Activated CD4-positive, alpha-beta T cell treated with anti-CD3 and anti-CD28 coated beads for 24 hours (primary cell): ENCODE data around the gene FIG4.
A peak's percentile ranks its signal among the peaks of the same experiment; 100 is the strongest.
"Not testable (repeated sequence)": the region's sequence is repeated elsewhere in the genome, so short reads cannot be mapped to it uniquely, and the experiment has no call there.

Source experiments
- DNase-seq, 2 donors: peaks; one replicate each; pipeline ENCODE4 v3.0.0-alpha.2; 2020; ENCODE audit warnings: low read depth in 2 of 2

The FIG4 gene

DNA sequence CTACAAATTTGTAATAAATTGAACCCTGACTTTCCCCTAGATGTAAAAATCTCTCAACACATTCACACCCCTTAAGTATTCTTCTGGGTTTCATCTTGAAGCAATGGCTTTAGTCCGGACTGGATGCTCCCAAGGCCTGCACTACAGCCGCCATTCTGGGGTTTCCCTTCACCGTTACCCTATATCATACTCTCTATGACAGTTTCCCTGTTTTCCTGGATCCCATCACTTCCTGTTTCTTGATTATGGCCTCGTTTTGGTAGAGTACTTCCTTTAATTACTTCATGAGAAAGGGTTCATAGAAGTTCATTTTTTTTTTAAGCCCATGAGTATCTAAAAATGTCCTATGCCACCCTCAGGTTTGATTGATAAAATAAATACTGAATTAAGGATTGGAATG is 11.7 kb downstream of the FIG4 start:
- no peak for DNase-seq

- peak; percentile 53 to 57 for DNase-seq
These were observed 14.2 kb downstream of the FIG4 start for GRCh38 chr6:109705258-109705657.

- DNase-seq, result no peak
These were observed 15.4 kb downstream of the FIG4 start for GRCh38 chr6:109706513-109706912.

- not testable (repeated sequence) for DNase-seq
These were observed 17.0 kb downstream of the FIG4 start for GRCh38 chr6:109708099-109708498.

DNA sequence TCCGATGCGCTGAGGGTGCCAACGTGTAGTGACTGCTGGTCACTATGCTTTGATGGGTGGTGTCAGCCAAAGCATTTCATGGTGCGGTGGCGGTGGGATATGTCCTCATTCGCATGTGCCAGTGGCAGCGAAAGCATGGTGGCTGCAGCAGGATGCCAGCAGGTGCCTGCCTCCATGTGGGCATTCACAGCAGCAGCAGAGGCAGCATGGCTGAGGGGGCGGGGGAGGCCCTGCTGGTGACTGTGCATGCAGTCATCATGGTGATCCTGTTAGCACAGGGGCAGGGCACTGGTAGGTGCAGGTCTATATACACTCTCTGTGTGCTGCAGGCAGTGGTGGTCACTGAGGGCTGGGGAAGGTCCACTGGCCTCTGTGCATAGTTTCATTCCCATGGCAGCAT is 22.0 kb downstream of the FIG4 start:
- DNase-seq, result no peak

GRCh38 chr6:109714166-109714565 is 23.1 kb downstream of the FIG4 start:
- DNase-seq, result no peak

- no peak for DNase-seq
These were observed 23.5 kb downstream of the FIG4 start for GRCh38 chr6:109714611-109715010.

DNA sequence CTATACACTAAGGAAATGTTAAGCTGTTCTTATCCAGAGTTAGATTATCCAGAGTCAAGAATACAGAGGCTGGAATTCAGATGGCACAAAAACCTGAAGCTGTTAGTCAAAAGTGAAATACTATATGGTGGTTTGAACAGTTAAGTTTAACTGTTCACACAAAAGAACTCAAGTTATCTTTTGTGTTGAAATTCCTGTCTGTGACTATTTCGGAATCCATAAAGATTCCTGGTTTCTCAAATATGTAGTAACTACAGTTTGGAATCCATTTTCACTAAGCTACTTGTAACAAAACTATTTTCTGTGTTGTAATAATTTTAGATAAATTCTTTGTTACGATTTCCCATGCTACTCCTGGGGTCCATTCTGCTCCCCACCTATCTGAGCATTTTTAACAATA is 24.5 kb downstream of the FIG4 start:
- no peak for DNase-seq

DNA sequence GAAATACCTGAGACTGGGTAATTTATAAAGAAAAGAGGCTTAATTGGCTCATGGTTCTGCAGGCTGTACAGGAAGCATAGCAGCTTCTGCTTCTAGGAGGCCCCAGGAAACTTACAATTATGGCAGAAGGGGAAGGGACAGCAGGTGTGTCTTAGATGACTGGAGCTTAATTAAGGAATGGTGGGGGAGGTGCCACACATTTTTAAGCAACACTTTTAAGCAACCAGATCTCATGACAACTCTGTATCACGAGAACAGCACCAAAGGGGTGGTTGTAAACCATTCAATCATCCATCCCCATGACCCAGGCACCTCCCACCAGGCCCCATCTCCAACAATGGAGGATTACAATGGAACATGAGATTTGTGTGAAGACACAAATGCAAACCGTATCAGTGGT is 26.9 kb downstream of the FIG4 start:
- no peak for DNase-seq

DNA sequence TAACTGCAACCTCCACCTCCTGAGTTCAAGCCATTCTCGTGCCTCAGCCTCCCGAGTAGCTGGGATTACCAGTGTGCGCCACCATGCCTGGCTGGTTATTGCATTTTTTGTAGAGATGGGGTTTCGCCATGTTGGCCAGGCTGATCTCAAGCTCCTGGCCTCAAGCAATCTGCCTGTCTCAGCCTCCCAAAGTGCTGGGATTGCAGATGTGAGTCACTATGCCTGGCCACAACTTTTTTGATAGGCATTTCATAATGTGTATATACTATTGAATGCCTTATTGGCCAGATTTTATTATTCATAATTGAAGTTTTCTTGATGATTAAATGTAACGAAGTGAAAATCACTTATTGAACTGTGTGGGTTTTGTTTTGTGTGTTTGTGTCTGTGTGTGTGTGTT is 27.9 kb downstream of the FIG4 start:
- DNase-seq, result no peak

- DNase-seq, result no peak
These were observed 29.2 kb downstream of the FIG4 start for GRCh38 chr6:109720311-109720710.

DNA sequence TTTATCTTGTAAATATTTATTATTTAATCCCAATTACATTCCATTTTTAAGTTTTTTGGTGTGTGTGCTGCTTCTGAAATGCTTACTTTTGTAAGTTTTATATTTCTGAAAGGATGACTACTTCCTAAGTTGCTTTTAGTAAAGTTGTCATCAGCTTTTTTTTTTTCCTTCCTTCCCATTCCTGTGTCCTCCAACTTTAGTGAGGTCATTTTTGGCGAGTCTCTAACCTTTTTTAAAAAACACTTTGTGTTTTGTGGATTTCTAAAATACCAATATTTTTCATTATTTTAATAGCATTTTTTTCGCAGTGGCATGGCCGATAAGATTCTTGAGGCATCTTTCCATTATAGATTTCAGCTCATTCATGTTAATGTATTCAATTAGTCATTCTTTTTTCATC is 30.9 kb downstream of the FIG4 start:
- no peak for DNase-seq

DNA sequence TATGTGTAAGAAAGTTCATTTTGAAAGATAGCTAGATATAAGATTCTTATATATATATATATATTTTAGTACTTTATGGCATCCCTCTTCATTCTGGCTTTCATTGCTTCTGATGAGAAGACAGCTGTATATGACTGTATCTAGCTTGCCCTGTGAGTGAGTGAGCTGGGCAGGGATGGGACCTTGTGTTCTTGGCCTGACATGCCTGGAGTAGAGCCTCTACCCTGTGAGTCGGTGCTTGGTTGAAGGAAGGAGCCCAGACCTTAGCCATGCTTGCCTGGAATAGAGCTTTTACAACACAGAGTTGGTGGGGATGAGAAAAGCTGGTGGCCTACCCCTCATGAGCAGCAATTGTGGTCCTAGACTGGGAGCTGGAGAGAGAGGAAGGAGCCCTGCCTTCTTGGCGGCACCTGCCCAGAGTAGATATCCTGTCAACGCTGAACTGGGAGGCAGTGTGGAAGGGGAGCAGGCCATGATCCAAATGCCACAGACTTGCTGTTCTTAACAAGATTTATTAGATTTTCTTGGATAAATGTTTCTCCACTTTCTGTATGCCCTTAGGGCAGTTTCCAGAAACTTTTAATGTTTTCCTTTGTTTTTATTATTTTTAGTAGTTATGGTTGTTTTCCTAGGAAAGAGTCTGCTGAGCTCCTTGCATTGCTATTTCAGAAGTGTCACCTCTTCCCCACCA is 31.6 kb downstream of the FIG4 start:
- DNase-seq, result no peak

DNA sequence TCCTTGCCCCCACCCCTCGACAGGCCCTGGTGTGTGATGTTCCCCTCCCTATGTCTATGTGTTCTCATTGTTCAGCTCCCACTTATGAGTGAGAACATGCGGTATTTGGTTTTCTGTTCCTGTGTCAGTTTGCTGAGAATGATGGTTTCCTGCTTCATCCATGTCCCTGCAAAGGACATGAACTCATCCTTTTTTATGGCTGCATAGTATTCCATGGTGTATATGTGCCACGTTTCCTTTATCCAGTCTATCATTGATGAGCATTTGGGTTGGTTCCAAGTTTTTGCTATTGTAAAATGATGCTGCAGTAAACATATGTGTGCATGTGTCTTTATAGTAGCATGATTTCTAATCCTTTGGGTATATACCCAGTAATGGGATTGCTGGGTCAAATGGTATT is 34.2 kb downstream of the FIG4 start:
- not testable (repeated sequence) for DNase-seq

GRCh38 chr6:109736273-109737025 is 45.4 kb downstream of the FIG4 start:
- DNase-seq, result no peak

DNA sequence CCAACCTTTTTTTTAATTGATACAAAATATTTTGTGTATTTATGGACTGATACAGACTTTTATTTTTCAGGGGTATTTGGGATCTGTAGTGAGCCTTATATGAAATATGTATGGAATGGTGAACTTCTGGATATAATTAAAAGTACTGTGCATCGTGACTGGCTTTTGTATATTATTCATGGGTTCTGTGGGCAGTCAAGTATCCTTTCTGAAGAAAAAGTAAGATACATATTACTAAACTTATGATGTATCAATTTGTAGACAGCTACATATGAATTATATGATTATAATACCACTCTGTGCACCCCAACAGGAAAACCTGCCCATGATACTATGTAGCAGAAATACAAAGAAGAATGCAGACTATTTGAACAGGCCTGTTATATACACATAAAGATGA is 47.2 kb downstream of the FIG4 start:
- no peak for DNase-seq

- no peak for DNase-seq
These were observed 47.6 kb downstream of the FIG4 start for GRCh38 chr6:109738667-109739066.

- DNase-seq, result no peak
These were observed 48.6 kb downstream of the FIG4 start for GRCh38 chr6:109739686-109740085.

DNA sequence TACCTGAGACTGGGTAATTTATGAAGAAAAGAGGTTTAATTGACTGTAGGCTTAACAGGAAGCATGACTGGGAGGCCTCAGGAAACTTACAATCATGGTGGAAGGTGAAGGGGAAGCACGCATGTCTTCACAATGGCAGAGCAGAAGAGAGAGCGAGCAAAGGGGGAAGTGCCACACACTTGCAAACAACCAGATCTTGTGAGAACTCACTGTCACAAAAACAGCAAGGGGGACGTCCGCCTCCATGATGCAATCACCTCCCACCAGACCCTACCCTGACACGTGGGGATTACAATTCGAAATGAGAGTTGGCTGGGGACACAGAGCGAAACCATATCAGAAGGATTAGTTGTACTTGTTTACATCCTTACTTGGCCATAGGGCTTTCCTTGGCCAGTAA is 49.7 kb downstream of the FIG4 start:
- DNase-seq, result no peak

DNA sequence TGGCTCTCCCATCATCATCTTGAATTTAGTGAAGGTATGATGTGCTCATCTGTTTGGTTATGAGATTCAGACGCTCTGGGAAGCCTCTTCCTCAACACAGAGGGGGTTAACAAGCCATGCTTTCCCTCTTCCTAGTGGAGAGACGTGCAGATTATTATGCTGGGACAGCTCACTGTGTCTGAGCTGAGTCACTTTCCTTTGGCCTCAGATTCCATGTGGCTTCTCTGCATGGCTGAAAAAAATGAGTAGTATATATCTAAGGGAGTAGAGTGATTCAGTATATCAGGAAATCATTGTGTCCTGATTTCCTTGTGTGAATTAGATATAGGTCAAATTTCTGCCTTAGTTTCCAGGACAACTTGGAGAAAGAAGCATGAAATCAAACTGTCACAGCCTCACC is 52.6 kb downstream of the FIG4 start:
- no peak for DNase-seq

- DNase-seq, result not testable (repeated sequence)
These were observed 53.7 kb downstream of the FIG4 start for GRCh38 chr6:109744779-109745178.

DNA sequence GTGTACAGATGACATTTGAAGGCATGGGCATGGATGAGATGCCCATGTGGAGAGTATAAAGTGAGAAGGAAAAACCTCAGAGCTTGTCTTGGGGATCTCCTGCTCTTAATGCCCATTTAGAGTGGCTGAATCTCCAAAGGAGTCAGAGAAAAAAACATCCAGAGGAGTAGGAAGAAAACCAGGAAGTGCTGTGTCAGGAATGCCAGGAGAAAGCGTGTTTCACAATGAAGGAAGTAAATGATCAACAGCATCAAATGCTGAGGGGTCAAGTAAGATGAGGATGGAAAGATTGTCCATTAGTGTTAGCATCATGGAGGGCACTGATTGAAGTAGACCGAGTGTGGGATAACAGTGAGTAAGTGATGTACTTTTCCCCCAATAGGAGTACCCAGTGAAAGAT is 56.1 kb downstream of the FIG4 start:
- no peak for DNase-seq

DNA sequence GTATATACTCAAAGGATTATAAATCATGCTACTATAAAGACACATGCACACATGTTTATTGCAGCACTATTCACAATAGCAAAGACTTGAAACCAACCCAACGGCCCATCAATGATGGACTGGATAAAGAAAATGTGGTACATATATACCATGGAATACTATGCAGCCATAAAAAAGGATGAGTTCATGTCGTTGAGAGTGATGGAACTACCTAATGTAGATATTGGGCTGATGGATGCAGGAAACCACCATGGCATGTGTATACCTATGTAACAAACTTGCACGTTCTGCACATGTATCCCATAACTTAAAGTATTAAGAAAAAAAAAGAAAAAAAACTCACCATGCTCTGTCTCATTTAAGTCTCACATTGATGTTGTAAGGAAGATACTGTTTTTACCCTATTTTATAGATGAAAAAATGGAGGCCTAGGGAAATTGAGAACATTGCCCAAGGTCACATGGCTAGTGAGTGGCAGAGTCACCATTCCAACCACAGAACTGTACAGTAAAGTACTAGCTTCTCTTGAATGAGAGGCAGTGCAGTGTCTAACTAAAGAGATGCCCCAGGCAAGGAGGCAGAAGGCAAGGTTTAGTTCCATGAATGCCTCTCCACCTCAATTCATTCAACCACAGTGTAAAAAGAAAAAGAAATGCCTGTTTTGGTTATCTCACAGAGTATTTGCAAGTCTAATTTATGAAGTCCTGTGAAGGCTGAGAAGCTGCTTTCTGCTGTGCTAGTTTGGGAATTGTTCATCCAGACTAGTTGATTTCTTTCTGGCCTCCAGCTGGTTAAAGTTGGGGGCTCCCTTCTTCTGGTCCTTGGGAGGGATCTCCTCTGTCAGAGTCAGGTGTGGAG is 68.2 kb downstream of the FIG4 start:
- DNase-seq, result no peak
